Activated CD8-positive, alpha-beta T cell treated with anti-CD3 and anti-CD28 coated beads for 36 hours (primary cell): Measurements from ENCODE around the gene C1QTNF6. TPM values are rescaled to one million over a fixed set of nuclear protein-coding genes. Genes with fewer than 3 reads are reported as not detected.

Source experiments
- ATAC-seq: fragments of 200-7000 bp; cut with Tn5 transposase; one replicate; pipeline ENCODE4 v1.10.0; 2021; ENCODE audit warnings: mild to moderate bottlenecking, moderate library complexity
- CTCF ChIA-PET: fragments of 350-600 bp; sonication (Branson Sonifier 250); formaldehyde crosslinking; loops from one replicate; lab custom pipeline; 2021; ENCODE audit warnings: antibody characterized with exemption; lab: Charles Lee
- POLR2A ChIA-PET: fragments of 350-600 bp; sonication (Branson Sonifier 250); formaldehyde crosslinking; loops from one replicate; lab custom pipeline; 2021; ENCODE audit warnings: antibody characterized with exemption; lab: Charles Lee
- DNase-seq: peaks from one replicate; pipeline ENCODE4 v3.0.0-alpha.2; 2020
- H3K27ac Mint-ChIP-seq: one replicate; pipeline ENCODE4 v1.8.0; 2021; ENCODE audit warnings: mild to moderate bottlenecking, mixed read lengths
- H3K27me3 Mint-ChIP-seq: one replicate; pipeline ENCODE4 v1.8.0; 2021; ENCODE audit warnings: mixed read lengths
- H3K36me3 Mint-ChIP-seq: one replicate; pipeline ENCODE4 v1.8.0; 2021; ENCODE audit warnings: low read depth, mixed read lengths
- H3K4me1 Mint-ChIP-seq: one replicate; pipeline ENCODE4 v1.8.0; 2021; ENCODE audit warnings: low read depth, mixed read lengths
- H3K4me3 Mint-ChIP-seq: one replicate; pipeline ENCODE4 v1.8.0; 2021; ENCODE audit warnings: mild to moderate bottlenecking, moderate library complexity, mixed read lengths
- H3K9me3 Mint-ChIP-seq: one replicate; pipeline ENCODE4 v1.8.0; 2021; ENCODE audit warnings: mixed read lengths
- CTCF ChIP-seq: fragments of 200-600 bp; IDR thresholded peaks from one replicate; pipeline ENCODE4 v1.8.0; 2022; ENCODE audit warnings: antibody characterized with exemption, mild to moderate bottlenecking
- intact Hi-C: fragments of 100-400 bp; cut with micrococcal nuclease; formaldehyde crosslinking; loops from one replicate; pipeline ENCODE4 v1.10.0; 2022
- total RNA-seq, 2 experiments: library from RNA; stranded (reverse); gene quantifications; one replicate each; pipeline ENCODE4 v1.2.3, GENCODE V29; 2021

Gene C1QTNF6
- total RNA-seq, 2 experiments from 2014 or later = 6.4 TPM

GRCh38 chr22:37221424-37222333, 33.6 kb upstream of the C1QTNF6 start:
- Mint-ChIP-seq H3K36me3 (peaks cover 74% of the 10 kb centered on the region), H3K27me3 (no peaks in the 10 kb centered on the region), H3K27ac (peak overlapping the region; percentile 94), H3K4me1 (peaks cover 92% of the 10 kb centered on the region), H3K4me3 (peak overlapping the region; percentile 28), H3K9me3 (peaks cover 22% of the 10 kb centered on the region)
- TF ChIP-seq CTCF = no peak
- ATAC-seq = no peak
- intact Hi-C loops = no loop called here
- ChIA-PET CTCF (interaction anchor here (0.7 to 2.0 kb wide), 7 partner anchors 20 to 370 kb away, joined by 3 to 11 read pairs (median 5); partner anchors contain the start of gene RAC2), POLR2A (interaction anchor here (1.1 to 5.3 kb wide), 9 partner anchors 8 to 142 kb away, joined by 3 to 61 read pairs (median 9); partner anchors contain the start of gene RAC2)
- DNase-seq = peak; percentile 46

DNA sequence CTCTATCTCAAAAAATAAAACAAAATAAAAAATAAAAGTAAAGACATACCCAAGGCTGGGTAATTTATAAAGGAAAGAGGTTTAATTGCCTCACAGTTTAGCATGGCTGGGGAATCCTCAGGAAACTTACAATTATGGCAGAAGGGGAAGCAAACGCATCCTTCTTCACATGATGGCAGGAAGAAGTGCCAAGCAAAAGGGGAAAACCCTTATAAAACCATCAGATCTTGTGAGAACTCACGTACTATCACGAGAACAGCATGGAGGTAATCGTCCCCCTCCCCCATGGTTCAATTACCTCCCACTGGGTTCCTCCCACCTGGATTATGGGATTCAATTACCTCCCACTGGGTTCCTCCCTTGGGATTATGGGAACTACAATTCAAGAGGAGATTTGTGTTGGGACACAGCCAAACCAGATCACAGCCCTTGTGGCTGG, 32.5 kb upstream of the C1QTNF6 start:
- Mint-ChIP-seq H3K4me1 (peaks cover 90% of the 10 kb centered on the region), H3K4me3 (peak overlapping the region; percentile 76), H3K27ac (peak overlapping the region; percentile 94), H3K36me3 (peaks cover 63% of the 10 kb centered on the region), H3K9me3 (peaks cover 22% of the 10 kb centered on the region), H3K27me3 (no peaks in the 10 kb centered on the region)
- DNase-seq (peak; percentile 48), ATAC-seq (no peak)
- no peak for TF ChIP-seq CTCF
- intact Hi-C loops = no loop called here
- ChIA-PET CTCF (interaction anchor here (1.0 to 2.0 kb wide), 3 partner anchors 21 to 372 kb away, joined by 3 to 13 read pairs (median 5); no protein-coding TSS in a partner anchor), POLR2A (interaction anchor here (0.9 to 3.7 kb wide), 6 partner anchors 9 to 84 kb away, joined by 3 to 48 read pairs (median 10); partner anchors contain the start of gene RAC2)

- peak; percentile 13 for ATAC-seq
- TF ChIP-seq CTCF = no peak
- Mint-ChIP-seq H3K4me1 (peaks cover 80% of the 10 kb centered on the region), H3K27ac (peak overlapping the region; percentile 94), H3K27me3 (no peaks in the 10 kb centered on the region), H3K36me3 (peaks cover 53% of the 10 kb centered on the region), H3K9me3 (peaks cover 20% of the 10 kb centered on the region), H3K4me3 (peak overlapping the region; percentile 76)
- intact Hi-C loops = no loop called here
- ChIA-PET POLR2A (interaction anchor here (0.6 to 3.7 kb wide), 14 partner anchors 10 to 95 kb away, joined by 3 to 48 read pairs (median 4); partner anchors contain the start of gene RAC2), CTCF (interaction anchor here (0.7 to 2.0 kb wide), 8 partner anchors 19 to 364 kb away, joined by 3 to 13 read pairs (median 4); no protein-coding TSS in a partner anchor)
- peak; percentile 40 for DNase-seq
Observed at GRCh38 chr22:37219533-37219932, 31.5 kb upstream of the C1QTNF6 start.

- H3K4me3 Mint-ChIP-seq = peak overlapping the region; percentile 76
- intact Hi-C loops = no loop called here
- H3K4me1 Mint-ChIP-seq = peaks cover 74% of the 10 kb centered on the region
- ATAC-seq (peak; percentile 74), DNase-seq (peak; percentile 85)
- POLR2A ChIA-PET = interaction anchor here (0.5 to 3.7 kb wide), 15 partner anchors 9 to 94 kb away, joined by 3 to 48 read pairs (median 5); partner anchors contain the start of gene RAC2
- H3K27me3 Mint-ChIP-seq = no peaks in the 10 kb centered on the region
- peaks cover 47% of the 10 kb centered on the region for H3K36me3 Mint-ChIP-seq
- H3K9me3 Mint-ChIP-seq = peaks cover 17% of the 10 kb centered on the region
- peak overlapping the region; percentile 94 for H3K27ac Mint-ChIP-seq
- CTCF ChIA-PET = interaction anchor here (0.7 to 2.0 kb wide), 7 partner anchors 19 to 363 kb away, joined by 3 to 13 read pairs (median 4); no protein-coding TSS in a partner anchor
- no peak for TF ChIP-seq CTCF
Observed at GRCh38 chr22:37218771-37219411, 30.8 kb upstream of the C1QTNF6 start.
